OCI-LY3 (cell line): Measurements from ENCODE around the gene BMP7.

ENCODE experiments used
- CTCF ChIP-seq: fragments of 200-600, 300-600 bp; sonication (generic); IDR thresholded peaks from 2 replicates; pipeline ENCODE4 v1.5.1; 2014; ENCODE audit warnings: antibody characterized with exemption, low read length, low read depth
- EZH2phosphoT487 ChIP-seq: fragments of 200-600 bp; shearing (Covaris generic); IDR thresholded peaks from 2 replicates; pipeline ENCODE4 v1.6.1; 2018; ENCODE audit warnings: antibody characterized with exemption, mixed run types, low read depth

GRCh38 chr20:57272883-57273535 lies 6.6 kb upstream of the BMP7 start:
- no peak for TF ChIP-seq CTCF
- no peak for TF ChIP-seq EZH2phosphoT487
